ENCODE results near the gene FCF1. TPM values are rescaled to one million over a fixed set of nuclear protein-coding genes. Genes with fewer than 3 reads are reported as not detected.

Gene FCF1
- total RNA-seq, 1 donor from 2014 or later = 64.1 TPM

GRCh38 chr14:74673768-74674167 is 39.2 kb upstream of the FCF1 start:
- Histone ChIP-seq H3K4me2 (ENCODE audit: low read length) (no peak overlapping the region), H3K79me2 (ENCODE audit: insufficient read depth, low read length) (no peaks in the 10 kb centered on the region), H3K27me3 (ENCODE audit: insufficient read depth, low read length) (no peaks in the 10 kb centered on the region), H3K9ac (ENCODE audit: low read length) (no peak overlapping the region), H3K9me3 (ENCODE audit: insufficient read depth, low read depth, low read length) (no peaks in the 10 kb centered on the region), H2AFZ (ENCODE audit: low read depth, low read length) (no peak overlapping the region), H3K36me3 (ENCODE audit: insufficient read depth, low read length) (peaks cover 50% of the 10 kb centered on the region), H3K27ac (ENCODE audit: low read depth, low read length) (no peak overlapping the region), H3K4me3 (ENCODE audit: insufficient read depth, low read depth, low read length) (no peak overlapping the region), H3K4me1 (ENCODE audit: insufficient read depth, low read length) (peaks cover 18% of the 10 kb centered on the region), H4K20me1 (ENCODE audit: insufficient read depth, low read length) (no peaks in the 10 kb centered on the region)
- Mint-ChIP-seq H3K27me3 (ENCODE audit: low read depth, unreplicated experiment) (no peaks in the 10 kb centered on the region), H3K27ac (ENCODE audit: unreplicated experiment) (no peak overlapping the region), H3K4me1 (ENCODE audit: low read depth, unreplicated experiment) (peaks cover 18% of the 10 kb centered on the region), H3K4me3 (ENCODE audit: unreplicated experiment) (no peak overlapping the region), H3K36me3 (ENCODE audit: low read depth, unreplicated experiment) (peaks cover 33% of the 10 kb centered on the region), H3K9me3 (ENCODE audit: unreplicated experiment) (no peaks in the 10 kb centered on the region)
- TF ChIP-seq EZH2 (IDR thresholded peaks at IDR 0.05; ENCODE audit: insufficient read depth, low read length) (no peak), CTCF (IDR thresholded peaks at IDR 0.05; ENCODE audit: insufficient read depth, low read depth, low read length) (no peak)
- no peak for FAIRE-seq
- no peak for DNase-seq (ENCODE audit: low read depth)

GRCh38 chr14:74675219-74675618 is 37.7 kb upstream of the FCF1 start:
- no peak overlapping the region for H2AFZ ChIP-seq (ENCODE audit: low read depth, low read length)
- H3K36me3 Mint-ChIP-seq (ENCODE audit: low read depth, unreplicated experiment) = peaks cover 23% of the 10 kb centered on the region
- H3K79me2 ChIP-seq (ENCODE audit: insufficient read depth, low read length) = no peaks in the 10 kb centered on the region
- FAIRE-seq (no peak), DNase-seq (ENCODE audit: low read depth) (no peak)
- peaks cover 18% of the 10 kb centered on the region for H3K4me1 Mint-ChIP-seq (ENCODE audit: low read depth, unreplicated experiment)
- H3K4me3 ChIP-seq (ENCODE audit: insufficient read depth, low read depth, low read length) = no peak overlapping the region
- H3K9me3 ChIP-seq (ENCODE audit: insufficient read depth, low read depth, low read length) = no peaks in the 10 kb centered on the region
- no peak overlapping the region for H3K4me3 Mint-ChIP-seq (ENCODE audit: unreplicated experiment)
- H3K4me1 ChIP-seq (ENCODE audit: insufficient read depth, low read length) = peaks cover 18% of the 10 kb centered on the region
- no peak overlapping the region for H3K4me2 ChIP-seq (ENCODE audit: low read length)
- H3K36me3 ChIP-seq (ENCODE audit: insufficient read depth, low read length) = peaks cover 39% of the 10 kb centered on the region
- no peaks in the 10 kb centered on the region for H3K9me3 Mint-ChIP-seq (ENCODE audit: unreplicated experiment)
- TF ChIP-seq EZH2 (IDR thresholded peaks at IDR 0.05; ENCODE audit: insufficient read depth, low read length) (no peak), CTCF (IDR thresholded peaks at IDR 0.05; ENCODE audit: insufficient read depth, low read depth, low read length) (no peak)
- H3K27ac Mint-ChIP-seq (ENCODE audit: unreplicated experiment) = no peak overlapping the region
- H3K9ac ChIP-seq (ENCODE audit: low read length) = no peak overlapping the region
- no peaks in the 10 kb centered on the region for H3K27me3 ChIP-seq (ENCODE audit: insufficient read depth, low read length)
- H4K20me1 ChIP-seq (ENCODE audit: insufficient read depth, low read length) = no peaks in the 10 kb centered on the region
- no peaks in the 10 kb centered on the region for H3K27me3 Mint-ChIP-seq (ENCODE audit: low read depth, unreplicated experiment)
- no peak overlapping the region for H3K27ac ChIP-seq (ENCODE audit: low read depth, low read length)

- H3K27me3 ChIP-seq (ENCODE audit: insufficient read depth, low read length) = no peaks in the 10 kb centered on the region
- no peak overlapping the region for H3K4me3 Mint-ChIP-seq (ENCODE audit: unreplicated experiment)
- peaks cover 7% of the 10 kb centered on the region for H3K4me1 Mint-ChIP-seq (ENCODE audit: low read depth, unreplicated experiment)
- H3K9ac ChIP-seq (ENCODE audit: low read length) = no peak overlapping the region
- H4K20me1 ChIP-seq (ENCODE audit: insufficient read depth, low read length) = peaks cover 17% of the 10 kb centered on the region
- no peaks in the 10 kb centered on the region for H3K9me3 ChIP-seq (ENCODE audit: insufficient read depth, low read depth, low read length)
- FAIRE-seq = no peak
- peaks cover 30% of the 10 kb centered on the region for H3K36me3 ChIP-seq (ENCODE audit: insufficient read depth, low read length)
- H2AFZ ChIP-seq (ENCODE audit: low read depth, low read length) = no peak overlapping the region
- no peak overlapping the region for H3K27ac Mint-ChIP-seq (ENCODE audit: unreplicated experiment)
- no peaks in the 10 kb centered on the region for H3K27me3 Mint-ChIP-seq (ENCODE audit: low read depth, unreplicated experiment)
- no peaks in the 10 kb centered on the region for H3K9me3 Mint-ChIP-seq (ENCODE audit: unreplicated experiment)
- peaks cover 36% of the 10 kb centered on the region for H3K36me3 Mint-ChIP-seq (ENCODE audit: low read depth, unreplicated experiment)
- TF ChIP-seq EZH2 (IDR thresholded peaks at IDR 0.05; ENCODE audit: insufficient read depth, low read length) (no peak), CTCF (IDR thresholded peaks at IDR 0.05; ENCODE audit: insufficient read depth, low read depth, low read length) (no peak)
- no peaks in the 10 kb centered on the region for H3K4me1 ChIP-seq (ENCODE audit: insufficient read depth, low read length)
- H3K27ac ChIP-seq (ENCODE audit: low read depth, low read length) = no peak overlapping the region
- no peak overlapping the region for H3K4me2 ChIP-seq (ENCODE audit: low read length)
- no peaks in the 10 kb centered on the region for H3K79me2 ChIP-seq (ENCODE audit: insufficient read depth, low read length)
- no peak for DNase-seq (ENCODE audit: low read depth)
- no peak overlapping the region for H3K4me3 ChIP-seq (ENCODE audit: insufficient read depth, low read depth, low read length)
Measured at GRCh38 chr14:74682169-74682952, 30.6 kb upstream of the FCF1 start.
